CD4-positive, alpha-beta T cell treated with Interleukin-4 for 4 hours (primary cell): ENCODE measurements around the gene SDK1.
"Not testable (repeated sequence)": the region's sequence is repeated elsewhere in the genome, so short reads cannot be mapped to it uniquely, and the experiment has no call there.

Experiments
- DNase-seq: peaks from one replicate; pipeline ENCODE4 v3.0.0-alpha.2; 2020

Gene SDK1

GRCh38 chr7:4270941-4271715 lies 970.1 kb downstream of the SDK1 start:
- no peak for DNase-seq

- DNase-seq = no peak
Measured at GRCh38 chr7:4271716-4272015, 970.6 kb downstream of the SDK1 start.

GRCh38 chr7:4272141-4272540 lies 971.1 kb downstream of the SDK1 start:
- DNase-seq = no peak

GRCh38 chr7:4273566-4274230 lies 972.6 kb downstream of the SDK1 start:
- no peak for DNase-seq

GRCh38 chr7:4274286-4274685 lies 973.2 kb downstream of the SDK1 start:
- DNase-seq = no peak

- DNase-seq = no peak
Measured at GRCh38 chr7:4277936-4278335, 976.9 kb downstream of the SDK1 start.

- DNase-seq = no peak
Measured at GRCh38 chr7:4279216-4279615, 978.2 kb downstream of the SDK1 start.

GRCh38 chr7:4281231-4281993 lies 980.4 kb downstream of the SDK1 start:
- DNase-seq = no peak

GRCh38 chr7:4282434-4283223 lies 981.6 kb downstream of the SDK1 start:
- DNase-seq = no peak

GRCh38 chr7:4286351-4286750 lies 985.3 kb downstream of the SDK1 start:
- DNase-seq = no peak

GRCh38 chr7:4288791-4289394 lies 987.8 kb downstream of the SDK1 start:
- DNase-seq = no peak

- DNase-seq = no peak
Measured at GRCh38 chr7:4297165-4297917, 996.3 kb downstream of the SDK1 start.

- no peak for DNase-seq
Measured at GRCh38 chr7:4297918-4298219, 996.8 kb downstream of the SDK1 start.

- no peak for DNase-seq
Measured at GRCh38 chr7:4299431-4299830, 998.4 kb downstream of the SDK1 start.

GRCh38 chr7:4302203-4302905 lies 1001.3 kb downstream of the SDK1 start:
- no peak for DNase-seq

- no peak for DNase-seq
Measured at GRCh38 chr7:4307316-4308204, 1006.5 kb downstream of the SDK1 start.

GRCh38 chr7:4308205-4308590 lies 1007.1 kb downstream of the SDK1 start:
- no peak for DNase-seq

GRCh38 chr7:4313911-4314310 lies 1012.9 kb downstream of the SDK1 start:
- DNase-seq = not testable (repeated sequence)

- DNase-seq = not testable (repeated sequence)
Measured at GRCh38 chr7:4314316-4314715, 1013.3 kb downstream of the SDK1 start.
